Esophagus muscularis mucosa (tissue), 3 donors: Measurements from ENCODE around the gene LDHA.

Experiments
- CTCF ChIP-seq, 3 experiments: fragments of 200-600 bp in 2 of 3; fragments of 450-650 bp in 1 of 3; sonication (generic) in 2 of 3; IDR thresholded peaks; one replicate each; pipeline ENCODE4 v1.5.1; 2017 to 2019; ENCODE audit warnings: antibody characterized with exemption in 3 of 3, mild to moderate bottlenecking in 2 of 3, moderate library complexity in 1 of 3
- POLR2A ChIP-seq: fragments of 450-650 bp; IDR thresholded peaks from one replicate; pipeline ENCODE4 v1.6.1; 2017; ENCODE audit warnings: antibody characterized with exemption, moderate library complexity, mild to moderate bottlenecking, low read depth
- POLR2AphosphoS5 ChIP-seq, 2 donors: sonication (generic); formaldehyde crosslinking; IDR thresholded peaks; one replicate each; pipeline ENCODE4 v1.6.1; 2017; ENCODE audit warnings: antibody characterized with exemption in 2 of 2

GRCh38 chr11:18449251-18449650 lies 54.9 kb downstream of the LDHA start:
- TF ChIP-seq CTCF (IDR thresholded peaks at IDR 0.05) = no peak
- no peak for TF ChIP-seq POLR2A
- no peak for TF ChIP-seq POLR2AphosphoS5 (IDR thresholded peaks at IDR 0.05)
